Colonic mucosa (tissue), 4 donors: ENCODE data around the gene KLF3. TPM values are rescaled to one million over a fixed set of nuclear protein-coding genes. Genes with fewer than 3 reads are reported as not detected.

Source experiments
- DNase-seq: peaks from one replicate; pipeline ENCODE4 v3.0.0-alpha.2; 2020
- H3K27ac ChIP-seq: fragments of 200-600 bp; one replicate; pipeline ENCODE4 v1.8.0; 2021
- H3K27me3 ChIP-seq: fragments of 200-600 bp; one replicate; pipeline ENCODE4 v1.8.0; 2021
- H3K36me3 ChIP-seq: fragments of 200-600 bp; one replicate; pipeline ENCODE4 v1.8.0; 2021
- H3K4me1 ChIP-seq: fragments of 200-600 bp; one replicate; pipeline ENCODE4 v1.8.0; 2021; ENCODE audit warnings: mild to moderate bottlenecking
- H3K4me3 ChIP-seq: fragments of 200-600 bp; one replicate; pipeline ENCODE4 v1.8.0; 2021
- H3K9ac ChIP-seq, 2 donors: one replicate each; pipeline ENCODE4 v1.7.0; 2013; ENCODE audit warnings: control low read depth in 2 of 2, low read depth in 2 of 2, low read length in 2 of 2
- H3K9me3 ChIP-seq: fragments of 200-600 bp; one replicate; pipeline ENCODE4 v1.8.0; 2021
- CTCF ChIP-seq: fragments of 200-600 bp; IDR thresholded peaks from one replicate; pipeline ENCODE4 v1.8.0; 2022; ENCODE audit warnings: antibody characterized with exemption, mild to moderate bottlenecking
- intact Hi-C: fragments of 100-400 bp; cut with DNase I; formaldehyde crosslinking; loops from one replicate; pipeline ENCODE4 v1.14.1; 2022
- total RNA-seq, 2 donors: library from RNA; stranded (reverse); fragmentation: NEBNext Ultra II Directional in 1 of 2; extraction: Animal tissue kit (Norgen Biotek cat#: 25700) in 1 of 2; gene quantifications; one replicate each; pipeline ENCODE4 v1.2.1, GENCODE V29; 2021
- donor health status: healthy.
- donor health status: DM: no; HTN: no; CAD: no.
- donor health status: DM: no; HTN: no; CAD: no.

The KLF3 gene
- total RNA-seq, 2 donors from 2014 or later: 87.1 to 116 TPM

- Histone ChIP-seq H3K4me3 (no peak overlapping the region), H3K36me3 (no peaks in the 10 kb centered on the region), H3K9me3 (no peaks in the 10 kb centered on the region), H3K27me3 (no peaks in the 10 kb centered on the region), H3K4me1 (no peaks in the 10 kb centered on the region), H3K27ac (no peak overlapping the region), H3K9ac (no peak overlapping the region)
- peak; percentile 65 for DNase-seq
- TF ChIP-seq CTCF: no peak
- intact Hi-C loops: no loop called here
Measured at GRCh38 chr4:38723726-38724474, 59.9 kb downstream of the KLF3 start.

GRCh38 chr4:38724475-38724808, 60.4 kb downstream of the KLF3 start:
- Histone ChIP-seq H3K27me3 (no peaks in the 10 kb centered on the region), H3K9ac (no peak overlapping the region), H3K4me1 (no peaks in the 10 kb centered on the region), H3K27ac (no peak overlapping the region), H3K4me3 (no peak overlapping the region), H3K9me3 (no peaks in the 10 kb centered on the region), H3K36me3 (no peaks in the 10 kb centered on the region)
- no peak for DNase-seq
- intact Hi-C loops: no loop called here
- no peak for TF ChIP-seq CTCF

- Histone ChIP-seq H3K4me1 (peaks cover 6% of the 10 kb centered on the region), H3K9me3 (no peaks in the 10 kb centered on the region), H3K4me3 (no peak overlapping the region), H3K36me3 (no peaks in the 10 kb centered on the region), H3K9ac (peak overlapping the region in 1 of 2 donors; percentile 78), H3K27ac (peak overlapping the region; percentile 58), H3K27me3 (no peaks in the 10 kb centered on the region)
- peak; percentile 89 for DNase-seq
- intact Hi-C loops: loop anchor here (5.0 kb wide), 1 partner anchor 46 kb away; no protein-coding TSS in a partner anchor
- no peak for TF ChIP-seq CTCF
Measured at GRCh38 chr4:38728631-38729141, 64.7 kb downstream of the KLF3 start.

- intact Hi-C loops: loop anchor here (2.0 kb wide), 3 partner anchors 412 to 670 kb away; no protein-coding TSS in a partner anchor
Measured at GRCh38 chr4:38730493-38730829, 66.5 kb downstream of the KLF3 start.

More at GRCh38 chr4:38730493-38730829, 66.5 kb downstream of the KLF3 start:
- Histone ChIP-seq H3K9me3 (no peaks in the 10 kb centered on the region), H3K4me1 (peaks cover 6% of the 10 kb centered on the region), H3K27ac (peak overlapping the region; percentile 37), H3K9ac (peak overlapping the region in 1 of 2 donors; percentile 16), H3K4me3 (no peak overlapping the region), H3K27me3 (no peaks in the 10 kb centered on the region), H3K36me3 (no peaks in the 10 kb centered on the region)
- DNase-seq: no peak
- no peak for TF ChIP-seq CTCF
